GM23248 (cell line): ENCODE measurements around the gene SLC18A3.

Experiments
- EZH2 ChIP-seq: fragments of 200-600 bp; sonication (generic); IDR thresholded peaks from 2 replicates; pipeline ENCODE4 v1.6.1; 2018; ENCODE audit warnings: antibody characterized with exemption, mild to moderate bottlenecking; ENCODE audit not compliant: insufficient read depth, poor library complexity, severe bottlenecking
- EZH2phosphoT487 ChIP-seq: fragments of 200-600 bp; sonication (generic); IDR thresholded peaks from 2 replicates; pipeline ENCODE4 v1.6.1; 2018; ENCODE audit warnings: antibody characterized with exemption, moderate library complexity, mild to moderate bottlenecking, low read depth; ENCODE audit not compliant: insufficient read depth

DNA sequence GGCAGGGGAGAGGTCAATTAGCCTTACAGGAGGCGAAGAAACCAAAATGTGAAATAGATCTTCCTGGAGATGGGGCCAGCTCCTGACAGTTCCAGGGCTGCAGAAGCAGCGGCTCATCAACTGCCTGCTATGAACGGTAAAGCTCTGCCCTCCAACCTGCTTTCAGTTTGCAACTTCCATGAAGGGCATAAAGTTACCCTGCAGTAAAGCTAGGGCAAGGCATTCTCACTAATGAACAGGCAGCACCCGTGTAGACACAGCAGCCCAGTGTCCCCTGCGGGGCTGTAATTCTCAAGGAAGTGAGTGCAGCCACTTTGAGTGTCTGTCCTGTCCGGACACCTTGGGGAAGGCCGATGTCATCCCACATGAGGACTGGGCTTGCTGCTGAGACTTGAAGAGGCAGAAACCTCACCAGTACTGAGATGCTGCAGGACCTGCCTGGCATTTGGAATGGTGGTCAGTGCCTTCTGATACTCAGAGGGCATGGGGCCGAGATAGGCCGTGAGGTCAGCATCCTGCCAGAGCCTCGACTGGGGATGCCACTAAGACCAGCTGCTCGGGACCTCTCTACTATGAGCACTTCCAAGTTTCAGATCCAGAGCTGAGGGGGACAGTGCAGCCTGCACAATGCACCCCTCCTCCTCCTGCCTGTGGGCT lies 43.3 kb downstream of the SLC18A3 start:
- TF ChIP-seq EZH2 (no peak), EZH2phosphoT487 (no peak)
